WTC11 (cell line): ENCODE measurements around the gene PRRT1. TPM values are rescaled to one million over a fixed set of nuclear protein-coding genes. Genes with fewer than 3 reads are reported as not detected.
"Not testable (repeated sequence)": the region's sequence is repeated elsewhere in the genome, so short reads cannot be mapped to it uniquely, and the experiment has no call there.

ENCODE experiments used
- ATAC-seq: fragments of 200-7000 bp; cut with Tn5 transposase; 2 replicates; pipeline ENCODE4 v1.10.0; 2021; ENCODE audit warnings: mild to moderate bottlenecking, moderate library complexity
- CTCF ChIA-PET: fragments of 300-600 bp; sonication (Branson Sonifier 250); formaldehyde crosslinking; loops from one replicate; lab custom pipeline; 2021; ENCODE audit warnings: antibody characterized with exemption; lab: Charles Lee
- POLR2A ChIA-PET: fragments of 350-600 bp; sonication (Branson Sonifier 250); formaldehyde crosslinking; loops from one replicate; lab custom pipeline; 2021; ENCODE audit warnings: antibody characterized with exemption; lab: Charles Lee
- DNase-seq: peaks from one replicate; pipeline ENCODE4 v3.0.0; 2021; ENCODE audit warnings: low spot score
- H3K27ac Mint-ChIP-seq: 2 replicates; pipeline ENCODE4 v1.8.0; 2021; ENCODE audit warnings: mixed read lengths
- H3K27me3 Mint-ChIP-seq: 2 replicates; pipeline ENCODE4 v1.8.0; 2021; ENCODE audit warnings: low read depth, mild to moderate bottlenecking, moderate library complexity, mixed read lengths
- H3K36me3 Mint-ChIP-seq: 2 replicates; pipeline ENCODE4 v1.8.0; 2021; ENCODE audit warnings: mixed read lengths
- H3K4me1 Mint-ChIP-seq: 2 replicates; pipeline ENCODE4 v1.8.0; 2022; ENCODE audit warnings: mixed read lengths
- H3K4me3 Mint-ChIP-seq: 2 replicates; pipeline ENCODE4 v1.8.0; 2021; ENCODE audit warnings: mild to moderate bottlenecking, moderate library complexity, mixed read lengths
- H3K9me3 Mint-ChIP-seq: 2 replicates; pipeline ENCODE4 v1.8.0; 2021; ENCODE audit warnings: mixed read lengths
- CDX4 ChIP-seq: fragments of 250-450 bp; sonication (Bioruptor Pico); IDR thresholded peaks from 2 replicates; pipeline ENCODE4 v1.9.0; 2021; ENCODE audit warnings: moderate library complexity, mild to moderate bottlenecking, inconsistent platforms, borderline replicate concordance
- CREB1 ChIP-seq: sonication (generic); formaldehyde crosslinking; IDR thresholded peaks from 2 replicates; pipeline ENCODE4 v1.8.0; 2023; ENCODE audit warnings: mild to moderate bottlenecking, missing genetic modification reagents
- E2F1 ChIP-seq: sonication (generic); formaldehyde crosslinking; IDR thresholded peaks from 2 replicates; pipeline ENCODE4 v1.8.0; 2022; ENCODE audit warnings: mild to moderate bottlenecking, missing genetic modification reagents
- ETV6 ChIP-seq: sonication (generic); formaldehyde crosslinking; IDR thresholded peaks from 2 replicates; pipeline ENCODE4 v1.8.1; 2022; ENCODE audit warnings: mild to moderate bottlenecking, missing genetic modification reagents
- GRHL2 ChIP-seq: fragments of 250-450 bp; sonication (Bioruptor Pico); IDR thresholded peaks from 2 replicates; pipeline ENCODE4 v1.8.0; 2022; ENCODE audit warnings: mild to moderate bottlenecking, moderate library complexity; ENCODE audit not compliant: insufficient replicate concordance, severe bottlenecking
- IRF2 ChIP-seq: sonication (generic); formaldehyde crosslinking; IDR thresholded peaks from 2 replicates; pipeline ENCODE4 v1.8.0; 2022; ENCODE audit warnings: low read depth, missing genetic modification reagents, borderline replicate concordance
- NFATC4 ChIP-seq: fragments of 250-450 bp; sonication (Bioruptor Pico); IDR thresholded peaks from 2 replicates; pipeline ENCODE4 v1.9.0; 2021; ENCODE audit warnings: mild to moderate bottlenecking
- NFE2L1 ChIP-seq: sonication (generic); formaldehyde crosslinking; IDR thresholded peaks from 2 replicates; pipeline ENCODE4 v1.8.1; 2023; ENCODE audit warnings: missing genetic modification reagents
- NR1H2 ChIP-seq: sonication (generic); formaldehyde crosslinking; IDR thresholded peaks from 2 replicates; pipeline ENCODE4 v1.9.0; 2021; ENCODE audit warnings: mild to moderate bottlenecking, moderate library complexity, missing genetic modification reagents
- RELA ChIP-seq: sonication (generic); formaldehyde crosslinking; IDR thresholded peaks from 2 replicates; pipeline ENCODE4 v1.8.1; 2022; ENCODE audit warnings: missing genetic modification reagents, mild to moderate bottlenecking, borderline replicate concordance
- SMAD3 ChIP-seq: sonication (generic); formaldehyde crosslinking; IDR thresholded peaks from 2 replicates; pipeline ENCODE4 v1.8.0; 2022; ENCODE audit warnings: missing genetic modification reagents, mild to moderate bottlenecking, borderline replicate concordance
- SMAD4 ChIP-seq: sonication (generic); formaldehyde crosslinking; IDR thresholded peaks from 2 replicates; pipeline ENCODE4 v1.8.0; 2022; ENCODE audit warnings: mild to moderate bottlenecking, missing genetic modification reagents
- TP53 ChIP-seq: sonication (generic); formaldehyde crosslinking; IDR thresholded peaks from 2 replicates; pipeline ENCODE4 v1.8.1; 2023; ENCODE audit warnings: mild to moderate bottlenecking, missing genetic modification reagents
- ZNF121 ChIP-seq: sonication (generic); formaldehyde crosslinking; IDR thresholded peaks from 2 replicates; pipeline ENCODE4 v1.8.0; 2023; ENCODE audit warnings: missing genetic modification reagents
- ZNF138 ChIP-seq: sonication (generic); formaldehyde crosslinking; conservative IDR thresholded peaks from 2 replicates; pipeline ENCODE4 v1.8.1; 2022; ENCODE audit warnings: mild to moderate bottlenecking, moderate library complexity, missing genetic modification reagents
- ZNF263 ChIP-seq: sonication (generic); formaldehyde crosslinking; IDR thresholded peaks from 2 replicates; pipeline ENCODE4 v1.8.1; 2022; ENCODE audit warnings: low read depth, mild to moderate bottlenecking, moderate library complexity, missing genetic modification reagents
- ZNF512 ChIP-seq: sonication (generic); formaldehyde crosslinking; IDR thresholded peaks from 2 replicates; pipeline ENCODE4 v1.8.1; 2022; ENCODE audit warnings: missing genetic modification reagents, borderline replicate concordance
- ZNF671 ChIP-seq: fragments of 250-450 bp; sonication (Bioruptor Pico); IDR thresholded peaks from 2 replicates; pipeline ENCODE4 v1.8.0; 2021; ENCODE audit warnings: mild to moderate bottlenecking
- total RNA-seq: library from RNA; stranded (reverse); gene quantifications from 3 replicates; pipeline ENCODE4 v1.2.3, GENCODE V29; 2021
- TF ChIP-seq, protein P1 (sequence below): sonication (generic); formaldehyde crosslinking; conservative IDR thresholded peaks from 2 replicates; pipeline ENCODE4 v1.8.1; 2023; ENCODE audit warnings: mild to moderate bottlenecking, low read depth, missing genetic modification reagents, moderate library complexity
- TF ChIP-seq, protein P2 (sequence below): sonication (generic); formaldehyde crosslinking; IDR thresholded peaks from 2 replicates; pipeline ENCODE4 v1.8.1; 2023; ENCODE audit warnings: mild to moderate bottlenecking, missing genetic modification reagents
- TF ChIP-seq, protein P3 (sequence below): fragments of 200-600 bp; IDR thresholded peaks from 2 replicates; pipeline ENCODE4 v1.8.0; 2022; ENCODE audit warnings: antibody characterized with exemption

The PRRT1 gene
- total RNA-seq, 1 experiment from 2014 or later: 1.6 TPM

DNA sequence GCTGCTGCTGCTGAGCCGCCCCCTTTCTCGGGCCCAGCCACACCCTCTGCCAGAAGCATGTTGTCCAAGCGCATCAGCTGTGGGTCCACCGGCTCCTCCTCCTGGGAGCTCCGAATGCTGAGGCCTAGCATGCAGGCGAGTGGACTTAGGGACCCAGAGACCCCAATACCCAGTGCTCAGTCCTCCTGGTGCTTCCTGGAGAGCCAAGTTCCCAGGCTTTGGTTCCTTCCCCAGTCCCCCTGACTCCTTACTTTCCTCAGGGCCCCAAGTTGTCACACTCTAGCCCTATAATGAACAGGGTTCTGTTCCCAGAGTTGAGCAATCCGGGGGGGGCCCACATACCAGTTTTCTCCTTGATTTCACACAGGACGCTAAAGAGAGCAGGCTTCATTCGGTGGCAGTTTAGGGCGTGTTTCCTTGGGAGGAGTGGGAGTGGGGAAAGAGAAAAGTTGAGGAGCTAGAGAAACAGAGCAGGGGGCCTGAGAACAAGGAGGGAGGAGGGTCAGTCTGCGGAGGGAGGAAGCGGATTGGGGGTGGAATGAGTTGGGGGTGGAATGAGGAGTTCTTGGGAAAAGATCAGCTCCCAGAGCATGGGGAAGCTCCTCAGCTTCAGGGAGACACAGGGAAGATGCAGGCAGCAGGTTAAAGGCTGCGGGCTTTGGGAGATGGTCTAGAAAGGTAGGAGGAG, 36.8 kb upstream of the PRRT1 start:
- Mint-ChIP-seq H3K27ac (peak overlapping the region; percentile 88), H3K27me3 (no peaks in the 10 kb centered on the region), H3K9me3 (no peaks in the 10 kb centered on the region), H3K36me3 (peaks cover 22% of the 10 kb centered on the region), H3K4me3 (peak overlapping the region; percentile 85), H3K4me1 (peaks cover 47% of the 10 kb centered on the region)
- ChIA-PET POLR2A (no interaction called here), CTCF (interaction anchor here (1.1 to 1.2 kb wide), 2 partner anchors 10 to 11 kb away, joined by 3 to 4 read pairs; partner anchors contain the start of gene RNF5)
- no peak for TF ChIP-seq NR1H2 (CRISPR knock-in tag)
- no peak for TF ChIP-seq IRF2 (CRISPR knock-in tag)
- TF ChIP-seq ZNF121: no peak
- TF ChIP-seq, protein P1, sequence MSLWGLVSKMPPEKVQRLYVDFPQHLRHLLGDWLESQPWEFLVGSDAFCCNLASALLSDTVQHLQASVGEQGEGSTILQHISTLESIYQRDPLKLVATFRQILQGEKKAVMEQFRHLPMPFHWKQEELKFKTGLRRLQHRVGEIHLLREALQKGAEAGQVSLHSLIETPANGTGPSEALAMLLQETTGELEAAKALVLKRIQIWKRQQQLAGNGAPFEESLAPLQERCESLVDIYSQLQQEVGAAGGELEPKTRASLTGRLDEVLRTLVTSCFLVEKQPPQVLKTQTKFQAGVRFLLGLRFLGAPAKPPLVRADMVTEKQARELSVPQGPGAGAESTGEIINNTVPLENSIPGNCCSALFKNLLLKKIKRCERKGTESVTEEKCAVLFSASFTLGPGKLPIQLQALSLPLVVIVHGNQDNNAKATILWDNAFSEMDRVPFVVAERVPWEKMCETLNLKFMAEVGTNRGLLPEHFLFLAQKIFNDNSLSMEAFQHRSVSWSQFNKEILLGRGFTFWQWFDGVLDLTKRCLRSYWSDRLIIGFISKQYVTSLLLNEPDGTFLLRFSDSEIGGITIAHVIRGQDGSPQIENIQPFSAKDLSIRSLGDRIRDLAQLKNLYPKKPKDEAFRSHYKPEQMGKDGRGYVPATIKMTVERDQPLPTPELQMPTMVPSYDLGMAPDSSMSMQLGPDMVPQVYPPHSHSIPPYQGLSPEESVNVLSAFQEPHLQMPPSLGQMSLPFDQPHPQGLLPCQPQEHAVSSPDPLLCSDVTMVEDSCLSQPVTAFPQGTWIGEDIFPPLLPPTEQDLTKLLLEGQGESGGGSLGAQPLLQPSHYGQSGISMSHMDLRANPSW (CRISPR knock-in tag): no peak
- no peak for TF ChIP-seq ZNF138 (CRISPR knock-in tag)
- TF ChIP-seq NFATC4: no peak
- no peak for TF ChIP-seq ZNF263
- TF ChIP-seq SMAD4 (CRISPR knock-in tag): no peak
- TF ChIP-seq, protein P2, sequence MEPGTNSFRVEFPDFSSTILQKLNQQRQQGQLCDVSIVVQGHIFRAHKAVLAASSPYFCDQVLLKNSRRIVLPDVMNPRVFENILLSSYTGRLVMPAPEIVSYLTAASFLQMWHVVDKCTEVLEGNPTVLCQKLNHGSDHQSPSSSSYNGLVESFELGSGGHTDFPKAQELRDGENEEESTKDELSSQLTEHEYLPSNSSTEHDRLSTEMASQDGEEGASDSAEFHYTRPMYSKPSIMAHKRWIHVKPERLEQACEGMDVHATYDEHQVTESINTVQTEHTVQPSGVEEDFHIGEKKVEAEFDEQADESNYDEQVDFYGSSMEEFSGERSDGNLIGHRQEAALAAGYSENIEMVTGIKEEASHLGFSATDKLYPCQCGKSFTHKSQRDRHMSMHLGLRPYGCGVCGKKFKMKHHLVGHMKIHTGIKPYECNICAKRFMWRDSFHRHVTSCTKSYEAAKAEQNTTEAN (CRISPR knock-in tag): no peak
- TF ChIP-seq ETV6: no peak
- TF ChIP-seq NFE2L1 (CRISPR knock-in tag): no peak
- no peak for TF ChIP-seq CREB1 (CRISPR knock-in tag)
- TF ChIP-seq, protein P3, sequence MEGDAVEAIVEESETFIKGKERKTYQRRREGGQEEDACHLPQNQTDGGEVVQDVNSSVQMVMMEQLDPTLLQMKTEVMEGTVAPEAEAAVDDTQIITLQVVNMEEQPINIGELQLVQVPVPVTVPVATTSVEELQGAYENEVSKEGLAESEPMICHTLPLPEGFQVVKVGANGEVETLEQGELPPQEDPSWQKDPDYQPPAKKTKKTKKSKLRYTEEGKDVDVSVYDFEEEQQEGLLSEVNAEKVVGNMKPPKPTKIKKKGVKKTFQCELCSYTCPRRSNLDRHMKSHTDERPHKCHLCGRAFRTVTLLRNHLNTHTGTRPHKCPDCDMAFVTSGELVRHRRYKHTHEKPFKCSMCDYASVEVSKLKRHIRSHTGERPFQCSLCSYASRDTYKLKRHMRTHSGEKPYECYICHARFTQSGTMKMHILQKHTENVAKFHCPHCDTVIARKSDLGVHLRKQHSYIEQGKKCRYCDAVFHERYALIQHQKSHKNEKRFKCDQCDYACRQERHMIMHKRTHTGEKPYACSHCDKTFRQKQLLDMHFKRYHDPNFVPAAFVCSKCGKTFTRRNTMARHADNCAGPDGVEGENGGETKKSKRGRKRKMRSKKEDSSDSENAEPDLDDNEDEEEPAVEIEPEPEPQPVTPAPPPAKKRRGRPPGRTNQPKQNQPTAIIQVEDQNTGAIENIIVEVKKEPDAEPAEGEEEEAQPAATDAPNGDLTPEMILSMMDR: no peak
- no peak for TF ChIP-seq GRHL2 (CRISPR knock-in tag)
- TF ChIP-seq TP53: no peak
- ATAC-seq (peak; percentile 4; the same call in 1 of the 2 replicates), DNase-seq (no peak)

- POLR2A ChIA-PET, DNase-seq, ATAC-seq, H3K27me3 Mint-ChIP-seq, H3K9me3 Mint-ChIP-seq: not testable (repeated sequence)
- Mint-ChIP-seq H3K4me3 (peak overlapping the region; percentile 85), H3K36me3 (peaks cover 22% of the 10 kb centered on the region), H3K4me1 (peaks cover 40% of the 10 kb centered on the region), H3K27ac (peak overlapping the region; percentile 63; the same call in 1 of the 2 replicates)
- CTCF ChIA-PET: interaction anchor here (1.1 kb wide), 1 partner anchor 10 kb away, joined by 3 read pairs; no protein-coding TSS in a partner anchor
These were observed 36.1 kb upstream of the PRRT1 start for GRCh38 chr6:32187725-32188380.

DNA sequence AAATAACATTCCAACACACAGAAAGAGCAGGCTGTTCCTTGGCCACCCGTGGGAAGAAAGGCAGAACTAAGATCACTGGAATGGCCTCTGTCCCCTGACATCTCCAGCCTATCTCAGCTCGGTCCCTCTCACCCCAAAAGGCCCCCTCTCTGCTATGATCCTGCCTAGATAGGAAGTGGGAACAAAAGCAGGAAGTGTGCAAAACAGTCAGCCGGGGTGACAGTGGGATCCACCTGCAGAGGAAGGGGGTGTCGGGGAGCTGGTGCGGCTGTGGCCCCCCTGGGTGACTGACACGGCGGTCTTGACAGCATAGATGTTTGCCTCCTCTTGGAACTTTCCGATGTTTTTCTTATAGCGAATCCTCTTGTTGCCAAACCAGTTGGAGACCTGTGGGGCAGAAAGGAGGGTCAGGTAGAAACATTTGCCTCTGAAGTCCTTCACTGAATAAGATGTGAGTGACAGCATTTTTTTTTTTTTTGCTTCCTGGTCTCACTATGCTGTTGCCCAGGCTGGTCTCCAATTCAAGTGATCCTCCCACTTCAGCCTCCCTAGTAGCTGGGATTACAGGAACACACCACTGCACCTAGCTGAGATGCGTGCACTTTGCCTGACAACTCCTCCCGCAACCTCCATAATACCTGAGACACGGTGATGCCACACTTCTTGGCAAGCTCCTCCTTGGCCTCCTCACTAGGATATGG, 35.4 kb upstream of the PRRT1 start:
- peaks cover 33% of the 10 kb centered on the region for H3K4me1 Mint-ChIP-seq
- ChIA-PET POLR2A (no interaction called here), CTCF (no interaction called here)
- 0 out of 2 replicates have a peak overlapping the region, but pooled peaks have one; percentile 6 for H3K4me3 Mint-ChIP-seq
- DNase-seq (no peak), ATAC-seq (no peak)
- no peaks in the 10 kb centered on the region for H3K9me3 Mint-ChIP-seq
- no peaks in the 10 kb centered on the region for H3K27me3 Mint-ChIP-seq
- peak overlapping the region; percentile 71 for H3K27ac Mint-ChIP-seq
- peaks cover 22% of the 10 kb centered on the region for H3K36me3 Mint-ChIP-seq
- TF ChIP-seq RELA (CRISPR knock-in tag) (no peak), ZNF671 (CRISPR knock-in tag) (no peak), SMAD3 (CRISPR knock-in tag) (no peak), NFE2L1 (CRISPR knock-in tag) (no peak), ZNF512 (CRISPR knock-in tag) (no peak), CDX4 (CRISPR knock-in tag) (no peak), E2F1 (CRISPR knock-in tag) (no peak)
